Measurements from ENCODE around the gene TMEM126A. TPM values are rescaled to one million over a fixed set of nuclear protein-coding genes. Genes with fewer than 3 reads are reported as not detected.

The TMEM126A gene
- total and polyA plus RNA-seq, 4 donors: 30.7 to 49.0 (median 42.2) TPM

Other genes with a start within 250 kb of the TMEM126A start
- gene DLG2, start 20.6 kb upstream of the TMEM126A start, total RNA-seq: 100 to 1,000 TPM in 1 of 2 donors, 10 to 100 TPM in 1; 37.7 to 111 TPM
- 10 to 100 TPM; 44.4 to 53.6 TPM for gene DLG2, start 20.6 kb upstream of the TMEM126A start, polyA plus RNA-seq (ENCODE audit: insufficient read length in 2 of 2)
- 10 to 100 TPM; 68.4 to 70.9 TPM for gene TMEM126B, start 19.4 kb upstream of the TMEM126A start, total RNA-seq
- 10 to 100 TPM; 63.1 to 63.3 TPM for gene TMEM126B, start 19.4 kb upstream of the TMEM126A start, polyA plus RNA-seq (ENCODE audit: insufficient read length in 2 of 2)
- 10 to 100 TPM; 48.5 to 70.5 TPM for gene CREBZF, start 17.2 kb downstream of the TMEM126A start, total RNA-seq
- 10 to 100 TPM; 70.0 to 79.5 TPM for gene CREBZF, start 17.2 kb downstream of the TMEM126A start, polyA plus RNA-seq (ENCODE audit: insufficient read length in 2 of 2)
- 1 to 10 TPM; 2.1 to 5.5 TPM for gene CCDC89, start 38.2 kb downstream of the TMEM126A start, total RNA-seq
- 1 to 10 TPM; 1.2 to 1.4 TPM for gene CCDC89, start 38.2 kb downstream of the TMEM126A start, polyA plus RNA-seq (ENCODE audit: insufficient read length in 2 of 2)
- gene SYTL2, start 163.2 kb downstream of the TMEM126A start, total RNA-seq: 10 to 100 TPM; 28.3 to 34.7 TPM
- gene SYTL2, start 163.2 kb downstream of the TMEM126A start, polyA plus RNA-seq (ENCODE audit: insufficient read length in 2 of 2): 10 to 100 TPM; 24.0 to 24.6 TPM
- not detected for gene CCDC83, start 207.4 kb downstream of the TMEM126A start, total RNA-seq
- gene CCDC83, start 207.4 kb downstream of the TMEM126A start, polyA plus RNA-seq (ENCODE audit: insufficient read length in 2 of 2): not detected

Measured in spinal cord (tissue), 4 donors.